Activated naive CD4-positive, alpha-beta T cell treated with anti-CD3 and anti-CD28 coated beads, Interleukin-2, amount 50 U/mL, for 24 hours (primary cell): ENCODE measurements around the gene CST3.
"Not testable (repeated sequence)": the region's sequence is repeated elsewhere in the genome, so short reads cannot be mapped to it uniquely, and the experiment has no call there.

Experiments
- H3K27ac Mint-ChIP-seq: one replicate; pipeline ENCODE4 v1.8.0; 2021; ENCODE audit warnings: mild to moderate bottlenecking, mixed read lengths
- H3K27me3 Mint-ChIP-seq: one replicate; pipeline ENCODE4 v1.8.0; 2021; ENCODE audit warnings: mixed read lengths
- H3K36me3 Mint-ChIP-seq: one replicate; pipeline ENCODE4 v1.8.0; 2021; ENCODE audit warnings: mixed read lengths
- H3K4me1 Mint-ChIP-seq: one replicate; pipeline ENCODE4 v1.8.0; 2021; ENCODE audit warnings: mixed read lengths
- H3K4me3 Mint-ChIP-seq: one replicate; pipeline ENCODE4 v1.8.0; 2021; ENCODE audit warnings: mild to moderate bottlenecking, mixed read lengths
- H3K9me3 Mint-ChIP-seq: one replicate; pipeline ENCODE4 v1.8.0; 2021; ENCODE audit warnings: mixed read lengths

The CST3 gene

DNA sequence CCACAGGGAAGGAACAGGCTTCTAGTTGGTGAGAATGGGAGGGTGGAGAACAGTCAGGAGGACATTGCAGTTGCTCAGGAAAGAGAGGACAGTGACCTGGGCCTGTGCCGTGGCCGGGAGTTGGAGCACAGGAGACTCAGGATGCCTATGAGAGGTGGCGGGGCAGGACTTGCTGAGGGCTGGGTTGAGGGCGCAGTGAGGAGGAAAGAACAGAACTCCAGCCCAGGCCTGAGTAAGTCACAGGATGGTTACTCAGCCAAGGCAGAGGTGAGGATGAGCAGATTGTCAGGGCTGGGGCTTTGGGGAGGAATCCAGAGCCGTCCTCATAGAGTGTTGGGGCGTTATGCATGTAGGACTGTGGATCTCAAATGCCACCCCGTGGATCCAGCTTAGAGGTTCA, 29.9 kb upstream of the CST3 start:
- Mint-ChIP-seq H3K9me3 (no peaks in the 10 kb centered on the region), H3K36me3 (no peaks in the 10 kb centered on the region), H3K27ac (no peak overlapping the region), H3K4me1 (no peaks in the 10 kb centered on the region), H3K27me3 (no peaks in the 10 kb centered on the region), H3K4me3 (no peak overlapping the region)

DNA sequence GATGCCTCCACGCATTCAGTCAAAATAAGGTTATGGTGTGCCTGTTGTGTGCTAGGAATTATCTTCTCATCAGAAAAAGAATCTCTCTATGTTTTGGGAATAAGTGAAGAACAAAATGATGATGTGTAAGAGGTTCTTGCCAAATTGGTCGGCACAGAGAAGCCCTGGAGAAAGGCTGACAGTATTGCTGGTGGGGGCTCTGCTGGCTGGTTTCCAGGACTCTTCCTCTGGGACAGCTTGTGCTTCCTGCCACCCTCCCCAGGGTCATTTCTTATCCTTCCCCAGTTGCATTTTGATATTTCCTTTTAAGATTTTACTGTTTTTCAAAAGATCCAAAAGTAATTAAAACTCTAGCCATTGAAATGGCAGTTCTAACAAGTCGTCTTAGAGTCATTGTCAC, 28.9 kb upstream of the CST3 start:
- Mint-ChIP-seq H3K27me3 (no peaks in the 10 kb centered on the region), H3K9me3 (no peaks in the 10 kb centered on the region), H3K36me3 (no peaks in the 10 kb centered on the region), H3K27ac (no peak overlapping the region), H3K4me3 (no peak overlapping the region), H3K4me1 (no peaks in the 10 kb centered on the region)

DNA sequence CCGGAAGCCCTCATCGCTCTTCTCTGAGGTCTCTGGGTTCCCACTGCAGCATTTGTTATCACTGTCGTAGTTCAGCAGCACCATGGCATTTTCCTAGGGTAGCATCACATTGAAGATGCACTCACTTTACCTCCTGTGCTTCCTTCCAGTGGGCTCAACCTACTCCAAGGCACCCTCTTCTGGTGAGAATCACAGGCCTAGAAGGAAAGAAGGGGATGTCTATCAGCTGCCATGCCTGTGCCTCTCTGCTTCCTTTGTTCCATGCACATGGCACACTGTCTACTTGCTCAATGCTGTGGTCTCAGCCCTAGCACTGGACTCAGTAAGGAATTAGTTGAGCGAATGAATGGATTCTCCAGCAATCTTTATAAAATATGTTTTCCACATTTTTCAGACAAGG, 28.4 kb upstream of the CST3 start:
- Mint-ChIP-seq H3K4me3 (no peak overlapping the region), H3K27ac (no peak overlapping the region), H3K9me3 (no peaks in the 10 kb centered on the region), H3K36me3 (no peaks in the 10 kb centered on the region), H3K4me1 (no peaks in the 10 kb centered on the region), H3K27me3 (no peaks in the 10 kb centered on the region)

DNA sequence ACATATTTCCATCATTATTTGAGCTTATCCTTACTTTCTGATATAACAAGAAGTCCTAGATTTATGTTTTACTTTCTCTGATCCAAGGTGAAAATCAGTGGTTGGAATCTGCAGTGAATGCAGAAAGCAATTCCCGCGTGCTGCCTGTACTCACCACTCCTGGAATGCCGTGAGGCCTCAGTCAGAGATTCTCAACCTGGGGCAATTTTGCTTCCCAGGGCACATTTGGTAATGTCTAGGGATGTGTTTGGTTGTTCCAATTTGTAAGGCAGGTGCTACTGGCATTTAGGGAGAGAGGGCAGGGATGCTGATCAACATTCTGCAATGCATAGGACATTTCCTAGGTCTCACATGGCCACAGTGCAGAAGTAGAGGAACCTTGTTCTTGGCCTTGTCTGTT, 27.2 kb upstream of the CST3 start:
- H3K36me3 Mint-ChIP-seq, result no peaks in the 10 kb centered on the region
- H3K27ac Mint-ChIP-seq, result no peak overlapping the region
- H3K27me3 Mint-ChIP-seq, result no peaks in the 10 kb centered on the region
- H3K4me1 Mint-ChIP-seq, result no peaks in the 10 kb centered on the region
- no peaks in the 10 kb centered on the region for H3K9me3 Mint-ChIP-seq
- no peak overlapping the region for H3K4me3 Mint-ChIP-seq

DNA sequence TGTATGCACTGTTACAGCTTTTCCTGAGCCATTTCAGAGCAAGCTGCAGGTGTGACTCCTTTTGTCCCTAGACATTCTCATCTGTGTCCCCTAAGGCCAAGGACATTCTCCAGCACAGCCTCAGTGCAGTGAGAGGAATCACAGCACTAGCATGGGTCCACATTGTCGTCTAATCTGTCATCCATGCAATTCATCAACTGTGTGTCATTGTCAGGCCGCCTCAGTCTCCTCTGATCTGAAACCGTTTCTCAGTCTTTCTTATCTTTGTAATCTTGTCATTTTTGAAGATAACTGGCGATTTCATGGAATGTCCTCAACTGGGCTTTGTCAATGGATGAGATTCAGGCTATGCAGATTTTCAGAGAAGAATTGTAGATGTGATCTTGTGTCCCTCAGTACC, 26.3 kb upstream of the CST3 start:
- not testable (repeated sequence) for H3K9me3 Mint-ChIP-seq, H3K36me3 Mint-ChIP-seq, H3K27me3 Mint-ChIP-seq, H3K27ac Mint-ChIP-seq, H3K4me1 Mint-ChIP-seq, H3K4me3 Mint-ChIP-seq

DNA sequence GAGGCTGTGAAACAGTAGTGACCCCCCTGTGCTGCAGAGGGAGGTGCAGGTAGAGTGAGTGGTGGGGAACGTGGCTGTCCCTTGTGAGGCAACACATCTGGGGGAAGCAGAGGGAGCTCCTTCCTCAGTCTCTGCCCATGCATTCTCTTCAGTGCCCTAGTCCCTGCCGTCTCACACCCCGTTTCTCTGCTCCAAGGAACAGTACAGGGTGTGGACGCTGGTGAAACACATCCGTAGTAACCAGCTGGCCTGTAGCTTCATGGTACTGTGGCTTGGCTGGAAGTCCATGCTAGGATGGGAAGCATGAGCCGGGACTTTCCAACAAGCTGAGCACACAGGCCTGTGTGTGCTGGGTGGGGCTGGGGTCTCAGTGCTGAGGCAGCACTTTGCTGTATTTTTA, 25.4 kb upstream of the CST3 start:
- no peaks in the 10 kb centered on the region for H3K4me1 Mint-ChIP-seq
- no peaks in the 10 kb centered on the region for H3K9me3 Mint-ChIP-seq
- H3K27me3 Mint-ChIP-seq, result no peaks in the 10 kb centered on the region
- H3K4me3 Mint-ChIP-seq, result no peak overlapping the region
- no peak overlapping the region for H3K27ac Mint-ChIP-seq
- H3K36me3 Mint-ChIP-seq, result no peaks in the 10 kb centered on the region

DNA sequence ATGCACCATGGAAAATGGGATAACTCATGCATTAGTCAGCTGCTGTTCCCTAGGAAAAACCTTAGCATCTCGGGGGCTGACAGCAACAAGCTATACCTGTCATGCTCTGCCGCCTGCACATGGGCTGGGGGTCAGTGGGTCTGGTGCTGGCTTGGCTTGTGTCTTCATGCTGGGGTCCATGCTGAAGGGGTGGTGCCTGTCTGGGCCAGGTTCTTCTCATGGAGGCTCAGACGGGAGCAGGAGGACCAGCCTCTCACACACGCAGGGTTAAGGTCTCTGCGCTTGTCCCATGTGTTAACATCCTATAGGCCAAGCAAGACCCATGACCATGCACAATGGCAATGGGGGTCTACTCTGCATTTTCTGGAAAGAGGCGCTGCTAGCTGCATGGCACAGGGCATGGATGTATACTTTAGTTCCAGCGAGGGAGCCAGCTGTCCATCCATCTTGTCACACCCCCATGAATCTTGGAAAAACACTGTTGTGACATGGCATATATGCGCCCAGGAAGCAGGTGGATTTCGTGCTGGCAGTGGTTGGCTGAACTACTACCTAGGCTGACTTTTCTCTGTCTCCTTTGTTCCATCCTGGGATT, 24.6 kb upstream of the CST3 start:
- no peaks in the 10 kb centered on the region for H3K36me3 Mint-ChIP-seq
- no peak overlapping the region for H3K27ac Mint-ChIP-seq
- H3K27me3 Mint-ChIP-seq, result no peaks in the 10 kb centered on the region
- H3K9me3 Mint-ChIP-seq, result no peaks in the 10 kb centered on the region
- H3K4me1 Mint-ChIP-seq, result no peaks in the 10 kb centered on the region
- H3K4me3 Mint-ChIP-seq, result no peak overlapping the region

DNA sequence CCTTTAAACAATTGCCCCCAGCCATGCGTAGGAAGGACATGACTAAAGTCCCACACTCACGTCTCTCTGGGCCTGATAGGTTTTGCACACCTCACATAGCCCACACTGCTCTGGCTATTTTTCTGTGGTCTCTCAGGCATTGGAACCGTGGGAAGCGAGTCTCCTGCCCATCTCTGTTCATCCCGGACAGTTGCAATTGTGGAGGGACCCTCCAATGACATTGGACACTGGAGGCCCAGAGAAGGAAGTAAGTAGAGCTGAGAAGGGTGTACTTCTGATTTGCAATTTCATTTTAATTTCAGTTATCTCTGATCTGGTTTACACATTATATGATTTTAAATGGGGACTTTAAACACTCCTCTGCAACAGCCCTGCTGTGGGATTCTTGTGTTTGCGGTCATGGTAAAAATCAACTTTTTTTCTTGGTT, 23.3 kb upstream of the CST3 start:
- no peak overlapping the region for H3K4me3 Mint-ChIP-seq
- H3K4me1 Mint-ChIP-seq, result no peaks in the 10 kb centered on the region
- H3K27ac Mint-ChIP-seq, result no peak overlapping the region
- H3K27me3 Mint-ChIP-seq, result no peaks in the 10 kb centered on the region
- no peaks in the 10 kb centered on the region for H3K36me3 Mint-ChIP-seq
- no peaks in the 10 kb centered on the region for H3K9me3 Mint-ChIP-seq

DNA sequence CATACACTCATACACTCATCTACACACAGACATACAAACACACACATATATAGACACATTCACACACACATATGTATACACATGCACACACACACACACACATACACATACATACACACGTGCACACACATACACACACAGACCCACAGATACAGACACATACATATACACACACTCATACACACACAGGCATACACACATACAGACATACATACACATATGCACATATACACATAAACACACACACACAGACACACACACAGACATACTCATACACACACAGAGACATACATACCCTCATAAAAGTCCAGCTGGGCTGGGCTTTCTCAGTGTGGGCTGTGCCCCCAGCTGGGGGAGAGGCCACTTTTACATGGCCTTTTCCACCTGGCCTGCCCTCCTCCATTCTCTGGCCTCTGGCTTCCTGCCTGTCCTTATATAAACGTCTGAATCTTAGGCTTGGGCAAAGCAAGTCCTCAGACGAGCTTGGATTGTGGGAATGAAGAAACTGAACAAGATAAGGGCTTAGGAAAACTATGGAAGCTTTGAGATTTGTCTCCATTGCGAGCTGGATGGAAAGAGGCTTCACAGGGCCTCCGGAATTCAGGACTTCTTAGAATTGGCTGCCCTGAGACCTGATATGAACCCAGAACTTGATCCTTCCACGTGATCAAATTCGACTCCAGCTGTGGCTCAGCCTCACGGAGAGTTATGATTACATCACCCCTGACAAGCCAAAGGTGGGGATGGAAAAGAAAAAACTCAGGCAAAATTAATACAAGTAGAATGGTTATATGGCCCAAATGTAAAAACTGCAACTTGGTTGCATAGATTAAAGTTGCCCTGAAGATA, 22.5 kb upstream of the CST3 start:
- H3K36me3 Mint-ChIP-seq, result no peaks in the 10 kb centered on the region
- no peak overlapping the region for H3K27ac Mint-ChIP-seq
- no peaks in the 10 kb centered on the region for H3K27me3 Mint-ChIP-seq
- no peak overlapping the region for H3K4me3 Mint-ChIP-seq
- no peaks in the 10 kb centered on the region for H3K4me1 Mint-ChIP-seq
- no peaks in the 10 kb centered on the region for H3K9me3 Mint-ChIP-seq

DNA sequence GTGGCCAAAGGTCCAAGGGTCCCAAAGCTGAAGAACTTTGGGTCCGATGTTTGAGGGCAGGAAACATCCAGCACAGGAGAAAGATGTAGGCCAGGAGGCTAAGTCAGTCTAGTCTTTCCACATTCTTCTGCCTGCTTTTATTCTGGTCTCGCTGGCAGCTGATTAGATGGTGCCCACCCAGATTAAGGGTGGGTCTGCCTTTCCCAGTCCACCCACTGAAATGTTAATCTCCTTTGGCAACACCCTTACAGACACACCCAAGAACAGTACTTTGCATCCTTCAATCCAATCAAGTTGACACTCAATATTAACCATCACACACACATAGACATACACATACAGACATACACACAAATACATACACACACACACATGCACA, 21.8 kb upstream of the CST3 start:
- not testable (repeated sequence) for H3K36me3 Mint-ChIP-seq, H3K4me3 Mint-ChIP-seq, H3K27ac Mint-ChIP-seq, H3K4me1 Mint-ChIP-seq, H3K9me3 Mint-ChIP-seq, H3K27me3 Mint-ChIP-seq

DNA sequence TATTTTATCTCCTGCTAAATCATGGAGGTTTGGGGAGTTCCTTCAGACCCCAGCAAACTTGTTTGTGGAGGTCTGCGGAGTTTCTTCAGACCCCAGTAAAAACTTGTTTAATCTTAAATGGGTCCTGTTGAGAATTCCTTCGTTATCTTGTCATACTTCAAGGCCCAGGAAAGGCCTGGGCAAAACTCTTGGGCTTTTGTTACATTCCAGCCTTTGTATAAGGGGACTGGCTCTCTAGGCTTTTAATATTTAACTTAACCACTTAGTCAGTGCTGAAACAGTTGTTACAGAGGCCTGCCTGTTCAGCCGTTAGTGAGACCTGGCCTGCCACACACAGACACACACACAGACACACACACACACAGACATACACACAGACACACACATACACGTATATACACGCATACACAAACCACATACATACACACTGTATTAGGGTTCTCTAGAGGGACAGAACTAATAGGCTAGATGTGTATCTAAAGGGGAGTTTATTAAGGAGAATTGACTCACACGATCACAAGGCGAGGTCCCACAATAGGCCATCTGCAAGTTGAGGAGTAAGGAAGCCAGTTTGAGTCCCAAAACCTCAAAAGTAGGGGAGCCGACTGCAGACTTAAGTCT, 21.3 kb upstream of the CST3 start:
- peaks cover 6% of the 10 kb centered on the region for H3K27me3 Mint-ChIP-seq
- no peaks in the 10 kb centered on the region for H3K9me3 Mint-ChIP-seq
- H3K4me3 Mint-ChIP-seq, result no peak overlapping the region
- H3K27ac Mint-ChIP-seq, result no peak overlapping the region
- no peaks in the 10 kb centered on the region for H3K4me1 Mint-ChIP-seq
- no peaks in the 10 kb centered on the region for H3K36me3 Mint-ChIP-seq

DNA sequence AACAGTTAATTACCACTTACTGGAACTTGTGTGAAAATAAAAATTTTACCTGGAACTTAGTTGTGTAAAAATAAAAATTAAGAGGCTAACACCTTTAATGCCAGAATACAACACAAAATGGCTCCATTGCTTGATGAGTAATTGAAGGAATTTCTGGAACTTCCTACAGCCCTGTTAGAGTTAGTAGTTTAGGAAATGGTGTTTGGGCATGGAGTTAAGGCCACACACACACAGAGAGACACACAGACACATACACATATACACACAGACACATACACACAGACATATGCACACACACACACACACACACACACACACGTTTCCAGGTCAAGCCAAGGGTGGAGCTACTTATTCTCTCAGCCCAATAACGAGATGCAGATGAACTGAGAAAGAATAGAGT, 20.6 kb upstream of the CST3 start:
- H3K4me1 Mint-ChIP-seq, result no peaks in the 10 kb centered on the region
- H3K9me3 Mint-ChIP-seq, result no peaks in the 10 kb centered on the region
- peaks cover 6% of the 10 kb centered on the region for H3K27me3 Mint-ChIP-seq
- no peak overlapping the region for H3K4me3 Mint-ChIP-seq
- no peak overlapping the region for H3K27ac Mint-ChIP-seq
- no peaks in the 10 kb centered on the region for H3K36me3 Mint-ChIP-seq

DNA sequence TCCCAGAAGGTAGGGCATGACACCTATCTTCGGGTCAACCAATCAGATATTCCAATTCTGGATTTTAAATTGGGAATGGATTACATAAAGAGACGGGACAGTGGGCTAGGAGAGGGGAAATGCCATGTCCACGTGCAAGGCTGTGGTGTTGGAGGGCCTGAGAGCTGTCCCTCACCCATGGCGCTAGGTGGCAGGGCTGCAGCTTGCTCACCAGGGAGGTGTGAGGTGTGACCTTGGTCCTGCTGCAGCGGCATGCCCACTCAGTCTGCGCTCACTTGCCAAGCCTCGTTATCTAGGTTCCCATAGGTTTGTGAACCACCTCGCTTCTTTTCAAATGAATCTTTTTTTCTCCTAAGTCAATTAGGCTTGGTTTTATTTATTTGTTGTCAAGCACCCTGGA, 19.4 kb upstream of the CST3 start:
- Mint-ChIP-seq H3K9me3 (no peaks in the 10 kb centered on the region), H3K27ac (no peak overlapping the region), H3K4me1 (no peaks in the 10 kb centered on the region), H3K36me3 (no peaks in the 10 kb centered on the region), H3K27me3 (peaks cover 6% of the 10 kb centered on the region), H3K4me3 (no peak overlapping the region)

DNA sequence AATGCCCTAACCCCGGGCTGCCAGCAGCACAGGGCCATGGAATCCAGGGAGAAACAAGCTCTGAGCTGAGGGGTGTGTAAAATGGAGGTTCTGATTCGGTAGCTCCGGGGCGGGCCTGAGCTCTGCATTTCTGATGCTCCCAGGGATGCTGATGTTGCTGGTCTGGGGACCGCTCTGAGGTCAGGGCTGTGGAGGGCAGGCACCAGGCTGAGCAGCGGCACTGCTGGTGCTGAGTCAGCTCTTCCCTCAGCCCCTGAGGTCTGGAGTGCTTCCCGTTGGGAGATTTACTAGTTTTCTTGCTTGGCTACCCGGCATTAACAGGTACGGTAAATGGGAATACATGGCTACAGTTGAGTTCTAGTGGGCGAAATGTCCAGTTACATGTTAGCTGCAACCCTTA, 18.6 kb upstream of the CST3 start:
- Mint-ChIP-seq H3K9me3 (no peaks in the 10 kb centered on the region), H3K4me1 (no peaks in the 10 kb centered on the region), H3K27me3 (peaks cover 6% of the 10 kb centered on the region), H3K36me3 (no peaks in the 10 kb centered on the region), H3K27ac (no peak overlapping the region), H3K4me3 (no peak overlapping the region)

DNA sequence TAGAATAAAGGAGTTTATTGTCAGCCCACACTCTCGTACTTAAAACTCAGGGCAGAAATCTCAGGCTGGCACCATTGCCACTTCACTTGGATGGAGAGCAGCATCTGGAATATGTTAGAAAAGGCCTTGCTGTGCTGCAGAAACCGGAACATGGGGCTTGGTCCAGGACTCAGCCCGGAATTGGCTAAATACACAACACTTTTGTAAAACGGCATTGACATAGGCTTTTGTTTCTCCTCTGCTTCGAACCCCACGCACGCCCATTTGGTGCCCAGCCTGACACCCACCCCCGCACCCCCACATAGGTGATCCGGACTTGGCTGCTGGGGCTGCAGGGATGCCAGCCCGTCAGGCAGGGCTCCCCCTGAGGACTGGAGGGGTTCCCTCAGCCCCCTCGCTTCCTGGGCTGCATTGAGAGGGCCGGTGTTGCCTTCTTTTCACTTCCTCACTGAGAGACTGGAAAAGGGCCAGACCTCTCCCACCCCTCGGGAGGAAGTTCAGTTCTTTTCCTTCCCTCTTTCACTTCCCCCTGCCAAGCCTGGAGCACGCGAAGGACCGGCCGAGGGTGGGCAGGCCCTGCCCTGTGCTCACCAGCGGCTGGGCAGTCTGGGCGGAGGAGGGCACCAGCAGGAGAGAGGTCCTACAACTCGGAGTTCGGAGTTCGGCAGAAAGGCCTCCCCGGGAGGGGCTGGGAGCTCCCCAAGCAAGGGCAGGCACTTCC, 17.9 kb upstream of the CST3 start:
- H3K4me1 Mint-ChIP-seq, result no peaks in the 10 kb centered on the region
- no peaks in the 10 kb centered on the region for H3K36me3 Mint-ChIP-seq
- peaks cover 6% of the 10 kb centered on the region for H3K27me3 Mint-ChIP-seq
- no peaks in the 10 kb centered on the region for H3K9me3 Mint-ChIP-seq
- H3K27ac Mint-ChIP-seq, result no peak overlapping the region
- H3K4me3 Mint-ChIP-seq, result no peak overlapping the region

DNA sequence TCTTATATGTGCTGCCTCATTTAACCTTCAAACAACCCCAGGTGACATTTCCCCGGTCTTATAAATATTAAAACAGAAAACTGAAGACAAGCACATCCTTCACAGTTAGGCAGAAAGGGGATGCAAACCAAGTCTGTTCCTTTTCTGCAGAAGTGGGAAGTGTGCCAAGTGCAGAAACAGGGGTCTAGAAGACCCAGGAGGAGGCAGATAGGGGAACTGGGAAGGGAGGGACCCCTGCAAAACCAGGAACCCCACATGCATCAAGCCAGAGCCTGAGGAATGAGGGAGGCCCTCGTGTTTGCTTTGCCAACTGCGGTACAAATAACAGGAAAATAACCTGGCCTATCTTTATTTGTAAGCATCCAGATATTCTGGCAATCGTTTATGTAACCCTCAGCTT, 17.0 kb upstream of the CST3 start:
- Mint-ChIP-seq H3K4me3 (no peak overlapping the region), H3K36me3 (no peaks in the 10 kb centered on the region), H3K4me1 (no peaks in the 10 kb centered on the region), H3K27me3 (peaks cover 6% of the 10 kb centered on the region), H3K27ac (no peak overlapping the region), H3K9me3 (no peaks in the 10 kb centered on the region)
